GM19240 (cell line): ENCODE measurements around the gene GTF3C6.
"Not testable (repeated sequence)": the region's sequence is repeated elsewhere in the genome, so short reads cannot be mapped to it uniquely, and the experiment has no call there.

Experiments
- DNase-seq: peaks from one replicate; pipeline ENCODE4 v3.0.0; 2011; ENCODE audit warnings: low spot score; ENCODE audit not compliant: insufficient read length

GTF3C6 gene

DNA sequence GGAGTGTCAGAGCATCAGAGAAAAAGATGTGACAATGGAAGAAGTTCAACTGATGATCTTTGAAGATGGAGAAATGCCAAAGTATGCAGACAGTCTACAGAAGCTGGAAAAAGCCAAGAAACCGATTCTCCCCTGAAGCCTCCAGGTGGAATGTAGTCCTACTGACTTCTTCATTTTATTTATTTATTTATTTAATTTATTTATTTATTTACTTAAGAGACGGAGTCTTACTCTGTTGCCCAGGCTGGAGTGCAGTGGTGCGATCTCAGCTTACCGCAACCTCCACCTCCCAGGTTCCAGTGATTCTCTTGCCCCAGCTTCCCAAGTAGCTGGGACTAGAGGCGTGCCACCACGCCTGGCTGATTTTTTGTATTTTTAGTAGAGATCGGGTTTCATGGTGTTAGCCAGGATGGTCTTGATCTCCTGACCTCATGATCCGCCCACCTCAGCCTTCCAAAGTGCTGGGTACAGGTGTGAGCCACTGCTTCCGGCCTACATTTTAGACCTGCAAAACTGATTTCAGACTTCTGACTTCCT, 21.1 kb downstream of the GTF3C6 start:
- no peak for DNase-seq

DNA sequence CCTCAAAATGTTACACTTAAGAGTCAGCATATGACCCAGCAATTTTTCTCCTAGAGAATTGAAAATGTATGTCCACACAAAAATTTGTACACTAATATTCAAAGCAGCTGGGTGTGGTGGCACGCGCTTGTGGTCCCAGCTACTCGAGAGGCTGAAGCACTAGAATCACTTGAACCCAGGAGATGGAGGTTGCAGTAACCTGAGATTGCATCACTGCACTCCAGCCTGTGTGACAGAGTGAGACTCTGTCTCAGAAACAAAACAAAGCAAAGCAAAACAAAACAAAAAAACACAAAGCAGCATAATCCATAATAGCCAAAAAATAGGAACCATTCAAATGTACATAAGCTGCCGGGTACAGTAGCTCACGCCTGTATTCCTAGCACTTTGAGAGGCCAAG, 21.7 kb downstream of the GTF3C6 start:
- DNase-seq, result no peak

DNA sequence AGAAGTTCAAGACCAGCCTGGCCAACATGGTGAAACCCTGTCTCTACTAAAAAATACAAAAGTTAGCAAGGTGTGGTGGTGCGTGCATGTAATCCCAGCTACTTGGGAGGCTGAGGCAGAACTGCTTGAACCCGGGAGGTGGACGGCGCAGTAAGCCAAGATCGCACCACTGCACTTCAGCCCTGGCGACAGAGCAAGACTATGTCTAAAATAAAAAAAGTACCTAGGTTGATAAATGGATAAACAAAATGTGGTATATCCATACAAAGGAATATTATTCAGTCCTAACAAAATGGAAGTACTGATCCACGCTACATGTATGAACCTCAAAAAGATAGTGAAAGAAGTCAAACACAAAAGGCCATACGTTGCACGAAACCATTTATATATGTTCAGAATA, 22.1 kb downstream of the GTF3C6 start:
- DNase-seq, result no peak

DNA sequence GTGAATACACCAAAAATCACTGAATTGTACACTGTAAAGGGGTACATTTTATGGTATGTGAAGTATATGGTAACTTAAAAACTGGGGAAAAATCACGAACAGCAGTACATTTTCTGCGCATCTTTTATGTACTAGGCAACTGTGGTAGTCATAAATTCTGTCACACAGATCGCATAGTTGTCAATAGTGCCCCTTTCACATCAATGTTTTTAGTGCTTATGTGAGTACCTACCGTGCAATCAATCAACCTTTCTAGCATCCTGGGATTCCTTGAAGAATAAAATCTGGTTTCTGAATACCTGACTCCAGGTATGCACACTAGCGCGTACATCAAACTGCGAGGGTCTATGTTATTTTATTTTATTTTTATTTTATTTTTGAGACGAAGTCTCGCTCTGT, 22.7 kb downstream of the GTF3C6 start:
- no peak for DNase-seq

DNA sequence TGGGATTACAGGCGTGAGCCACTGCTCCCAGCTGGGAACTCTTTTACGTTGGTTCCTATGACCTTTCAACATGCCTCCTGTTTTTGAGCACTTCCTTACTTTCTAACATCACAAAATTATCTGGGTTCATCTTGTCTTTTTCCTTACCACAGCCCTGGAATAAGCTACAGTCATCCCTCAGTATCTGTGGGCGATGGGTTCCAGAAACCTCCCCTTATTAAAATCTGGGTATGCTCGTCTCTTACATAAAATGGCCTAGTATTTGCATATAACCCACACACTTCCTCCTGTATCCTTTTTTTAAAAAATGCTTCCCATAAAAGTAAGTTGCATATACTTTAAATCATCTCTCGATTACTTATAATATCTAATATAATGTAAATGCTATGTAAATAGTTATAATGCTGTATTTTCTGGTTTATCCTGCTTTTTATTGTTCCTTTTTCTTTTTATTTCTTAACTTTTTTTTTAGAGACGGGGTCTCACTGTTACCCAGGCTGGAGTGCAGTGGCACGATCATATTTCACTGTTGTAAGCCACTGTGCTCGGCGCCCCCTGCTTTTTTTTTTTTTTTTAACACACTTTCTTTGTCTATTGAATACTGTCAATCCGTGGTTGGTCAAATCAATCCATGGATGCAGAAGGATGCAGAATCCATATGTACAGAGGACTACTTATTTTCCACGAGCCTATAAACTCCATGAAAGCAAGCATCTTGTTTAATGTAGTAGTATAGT, 32.5 kb downstream of the GTF3C6 start:
- no peak for DNase-seq

DNA sequence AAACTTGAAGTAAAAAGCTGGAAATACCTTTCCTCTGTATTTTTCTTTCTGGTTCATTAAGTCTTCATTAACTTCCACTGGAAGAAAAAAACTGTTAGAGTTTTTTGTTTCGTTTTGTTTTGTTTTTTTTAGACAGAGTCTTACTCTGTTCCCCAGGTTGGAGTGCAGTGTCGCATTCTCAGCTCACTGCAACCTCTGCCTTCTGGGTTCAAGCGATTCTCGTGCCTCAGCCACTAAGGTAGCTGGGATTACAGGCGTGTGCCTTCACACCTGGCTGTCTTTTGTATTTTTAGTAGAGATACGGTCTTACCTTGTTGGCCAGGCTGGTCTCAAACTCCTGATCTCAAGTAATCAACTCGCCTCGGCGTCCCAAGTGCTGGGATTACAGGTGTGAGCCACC, 38.2 kb downstream of the GTF3C6 start:
- DNase-seq, result no peak

DNA sequence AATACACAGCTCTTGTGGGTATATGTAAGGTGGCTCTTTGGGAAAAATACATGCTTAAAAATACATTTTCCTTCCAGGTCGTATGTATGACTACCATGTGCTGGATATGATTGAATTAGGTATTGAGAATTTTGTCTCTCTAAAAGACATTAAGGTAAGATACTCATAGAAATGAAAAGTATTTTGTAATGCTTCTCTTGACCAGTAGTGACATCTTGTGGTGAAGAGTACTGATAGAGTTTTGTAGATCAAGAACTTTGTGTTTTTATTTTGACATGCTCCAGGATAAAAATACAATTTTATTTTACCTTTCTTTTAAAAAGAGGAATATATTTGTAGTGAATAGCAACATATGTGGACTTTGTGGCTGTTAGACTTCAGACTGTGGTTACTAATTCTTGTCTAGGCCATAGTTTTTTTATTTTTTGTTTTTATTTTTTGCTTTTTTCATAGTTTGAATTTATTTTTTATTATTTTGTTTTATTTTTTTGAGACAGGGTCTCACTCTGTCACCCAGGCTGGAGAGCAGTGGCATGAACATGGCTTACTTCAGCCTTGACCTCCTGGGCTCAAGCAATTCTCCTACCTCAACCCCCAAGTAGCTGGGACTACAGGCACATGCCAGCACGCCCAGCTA, 41.2 kb downstream of the GTF3C6 start:
- no peak for DNase-seq

DNA sequence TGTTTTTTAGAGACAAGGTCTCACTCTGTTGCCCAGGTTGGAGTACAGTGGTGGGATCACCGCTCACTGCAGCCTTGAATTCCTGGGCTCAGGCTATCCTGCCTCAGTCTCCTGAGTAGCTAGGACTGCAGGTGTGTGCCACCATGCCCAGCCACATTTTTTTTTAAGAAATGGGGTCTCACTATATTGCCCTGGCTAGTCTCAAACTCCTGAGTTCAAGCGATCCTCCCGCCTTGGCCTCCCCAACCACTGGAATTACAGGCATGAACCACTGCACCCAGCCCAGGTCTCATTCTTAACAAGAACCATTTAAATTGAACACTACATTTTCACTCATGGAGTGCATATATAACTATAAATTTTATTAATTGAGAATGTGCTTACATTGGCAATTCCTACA, 43.8 kb downstream of the GTF3C6 start:
- no peak for DNase-seq

DNA sequence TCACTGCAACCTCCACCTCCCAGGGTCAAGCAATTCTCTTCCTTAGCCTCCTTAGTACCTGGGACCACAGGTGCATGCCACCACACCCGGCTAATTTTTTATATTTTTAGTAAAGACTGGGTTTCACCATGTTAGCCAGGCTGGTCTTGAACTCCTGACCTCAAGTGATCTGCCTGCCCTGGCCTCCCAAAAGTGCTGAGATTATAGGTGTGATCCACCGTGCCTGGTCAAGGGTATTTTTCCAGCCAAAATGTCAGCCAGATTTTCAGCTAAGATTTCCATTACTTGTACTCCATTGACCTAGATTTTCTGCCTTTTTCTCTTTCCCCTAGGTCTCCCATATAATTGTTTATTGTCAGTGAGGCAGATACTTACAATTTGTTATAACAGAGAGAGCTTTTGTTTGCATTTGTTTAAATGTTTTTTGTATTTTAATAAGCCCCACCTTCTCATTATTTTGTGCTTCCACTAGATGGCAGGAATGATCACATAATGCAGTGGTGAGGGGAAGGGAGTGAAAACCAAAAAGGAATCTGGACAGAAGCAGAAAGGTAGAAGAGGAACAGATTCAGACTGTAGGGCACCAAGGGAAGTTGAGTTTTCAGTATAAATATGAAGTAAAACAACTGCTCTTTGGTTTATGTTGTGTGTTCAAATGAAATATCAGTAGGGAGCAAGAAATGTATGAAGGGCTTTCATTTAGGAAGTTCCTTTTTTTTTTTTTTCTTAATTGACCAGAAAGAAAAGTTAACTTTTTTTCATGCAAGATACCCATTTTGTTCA, 53.0 kb downstream of the GTF3C6 start:
- peak; percentile 39 for DNase-seq

DNA sequence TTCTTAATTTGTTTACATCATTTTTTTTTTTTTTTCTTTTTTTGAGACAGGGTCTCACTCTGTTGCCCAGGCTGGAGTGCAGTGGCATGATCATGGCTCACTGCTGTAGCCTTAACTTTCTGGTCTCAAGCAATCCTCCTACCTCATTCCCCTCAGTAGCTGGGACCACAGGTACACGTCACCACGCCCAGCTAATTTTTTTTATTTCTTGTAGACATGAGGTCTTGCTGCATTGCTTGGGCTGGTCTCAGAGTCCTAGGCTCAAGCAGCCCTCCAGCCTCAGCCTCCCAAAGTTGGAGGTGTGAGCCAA, 53.6 kb downstream of the GTF3C6 start:
- DNase-seq, result no peak

DNA sequence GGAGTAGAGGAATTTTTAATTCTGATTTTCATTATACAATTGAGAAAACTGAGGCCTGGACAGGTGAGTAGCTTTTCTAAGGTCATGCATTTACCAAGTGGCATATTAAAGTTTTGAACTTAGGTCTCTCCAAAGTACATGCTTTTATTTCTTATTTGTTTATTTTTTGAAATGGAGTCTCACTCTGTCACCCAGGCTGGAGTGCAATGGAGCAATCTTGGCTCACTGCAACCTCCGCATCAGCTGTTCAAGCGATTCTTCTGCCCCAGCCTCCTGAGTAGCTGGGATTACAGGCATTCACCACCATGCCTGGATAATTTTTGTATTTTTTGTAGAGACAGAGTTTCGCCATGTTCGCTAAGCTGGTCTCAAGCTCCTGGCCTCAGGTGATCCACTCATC, 54.0 kb downstream of the GTF3C6 start:
- DNase-seq, result not testable (repeated sequence)

DNA sequence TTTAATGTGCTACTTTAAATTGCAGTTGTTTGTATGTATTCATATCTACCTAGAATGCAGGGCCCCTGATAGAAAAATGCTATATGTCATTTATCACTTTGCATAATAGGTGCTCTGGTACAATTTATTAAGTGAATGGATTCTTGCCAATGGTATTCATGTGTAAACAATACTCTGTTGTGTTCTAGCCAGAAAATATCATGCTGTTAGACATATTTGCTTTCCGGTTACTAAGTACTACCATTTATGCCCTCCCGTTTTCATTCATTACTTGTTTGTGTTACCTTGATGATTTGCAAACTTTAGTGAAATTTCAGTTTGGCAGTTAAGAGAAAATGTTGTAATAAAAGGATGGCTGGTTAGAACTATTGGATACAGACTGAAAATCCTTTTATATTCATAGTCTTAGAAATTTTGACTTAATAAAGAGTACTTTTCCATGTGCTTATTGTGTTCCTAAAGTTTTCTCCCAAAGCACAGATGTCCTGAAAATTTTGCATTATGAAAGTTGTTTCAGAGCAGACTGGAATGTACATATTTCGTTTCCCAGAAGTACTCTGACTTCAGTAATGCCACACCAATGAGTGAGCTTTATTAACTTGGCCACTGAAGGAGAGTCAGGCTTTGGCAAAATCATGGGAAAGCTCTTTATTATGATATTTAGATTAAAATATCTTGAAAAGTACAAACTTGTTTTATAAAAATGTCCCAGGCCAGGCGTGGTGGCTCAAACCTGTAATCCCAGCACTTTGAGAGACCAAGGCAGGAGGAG, 54.8 kb downstream of the GTF3C6 start:
- DNase-seq, result no peak

DNA sequence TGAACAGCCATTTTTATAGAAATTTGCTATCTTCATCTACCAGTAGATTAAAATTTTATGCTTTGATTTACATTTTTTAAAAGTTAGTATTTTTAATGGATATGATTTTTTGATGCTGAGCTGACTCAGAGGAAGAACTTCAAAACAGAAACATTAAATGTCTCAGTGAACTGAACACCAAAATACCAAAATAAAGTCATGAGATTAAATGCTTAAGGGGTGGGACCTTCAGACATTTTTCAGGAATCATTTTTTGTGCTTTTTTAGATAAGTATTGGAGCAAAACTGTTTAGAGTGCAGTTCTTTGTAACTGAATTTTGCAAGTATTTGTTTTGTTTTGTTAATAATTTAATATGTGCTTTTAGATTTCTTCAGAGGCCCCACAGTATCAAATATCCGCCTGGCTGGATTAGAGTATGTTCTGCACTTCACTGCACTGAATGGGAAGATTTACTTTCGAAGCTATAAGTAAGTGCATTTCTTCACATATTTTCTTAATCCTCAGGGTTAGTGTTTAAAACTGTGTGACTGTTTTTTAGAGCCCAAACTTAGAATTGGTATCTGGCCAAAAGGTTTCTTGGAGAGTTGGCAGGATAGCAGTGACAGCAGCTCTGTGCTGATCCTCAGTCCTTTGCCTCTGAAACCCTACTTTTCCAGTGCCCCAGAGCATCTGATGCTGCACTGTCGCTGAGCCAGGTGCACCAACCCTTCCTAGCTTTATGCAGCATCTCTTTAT, 57.1 kb downstream of the GTF3C6 start:
- no peak for DNase-seq

DNA sequence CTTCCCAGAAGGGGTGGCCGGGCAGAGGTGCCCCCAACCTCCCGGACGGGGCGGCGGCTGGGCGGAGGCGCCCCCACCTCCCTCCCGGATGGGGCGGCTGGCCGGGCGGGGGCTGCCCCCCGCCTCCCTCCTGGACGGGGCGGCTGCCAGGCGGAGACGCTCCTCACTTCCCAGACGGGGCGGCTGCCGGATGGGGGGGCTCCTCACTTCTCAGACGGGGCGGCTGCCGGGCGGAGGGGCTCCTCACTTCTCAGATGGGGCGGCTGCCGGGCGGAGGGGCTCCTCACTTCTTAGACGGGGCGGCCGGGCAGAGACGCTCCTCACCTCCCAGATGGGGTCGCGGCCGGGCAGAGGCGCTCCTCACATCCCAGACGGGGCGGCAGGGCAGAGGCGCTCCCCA, 58.7 kb downstream of the GTF3C6 start:
- DNase-seq, result not testable (repeated sequence)
